Natural killer cell treated with Interleukin-12 subunit alpha and Interleukin-12 subunit beta and Interleukin-15 and Interleukin-18, amount 100 ng/mL, for 72 hours (primary cell): ENCODE results near the gene CHPF2. TPM values are rescaled to one million over a fixed set of nuclear protein-coding genes. Genes with fewer than 3 reads are reported as not detected.

Source experiments
- ATAC-seq, 2 donors: fragments of 150-1000 bp; cut with Tn5 transposase in 1 of 2; sonication (Bioruptor Pico), chemical (Tn5 transposase) in 1 of 2; 2 replicates each; pipeline ENCODE4 v1.10.0; 2021
- DNase-seq: peaks from one replicate; pipeline ENCODE4 v3.0.0; 2022; ENCODE audit warnings: low spot score
- H3K27ac Mint-ChIP-seq, 2 donors: 1 replicate in 1 of 2; 2 replicates in 1 of 2; pipeline ENCODE4 v1.8.0; 2022; ENCODE audit warnings: mixed read lengths in 2 of 2, mild to moderate bottlenecking in 1 of 2, moderate library complexity in 1 of 2
- H3K27me3 Mint-ChIP-seq, 2 donors: 1 replicate in 1 of 2; 2 replicates in 1 of 2; pipeline ENCODE4 v1.8.0; 2022; ENCODE audit warnings: mixed read lengths in 2 of 2
- H3K36me3 Mint-ChIP-seq: one replicate; pipeline ENCODE4 v1.8.0; 2022; ENCODE audit warnings: mixed read lengths
- H3K4me1 Mint-ChIP-seq, 2 donors: 1 replicate in 1 of 2; 2 replicates in 1 of 2; pipeline ENCODE4 v1.8.0; 2022; ENCODE audit warnings: low read depth in 2 of 2, mixed read lengths in 2 of 2, mild to moderate bottlenecking in 1 of 2
- H3K4me3 Mint-ChIP-seq: one replicate; pipeline ENCODE4 v1.8.0; 2022; ENCODE audit warnings: mixed read lengths
- H3K9me3 Mint-ChIP-seq: 2 replicates; pipeline ENCODE4 v1.8.0; 2022; ENCODE audit warnings: mixed read lengths
- total RNA-seq, 2 donors: library from RNA; stranded (reverse); gene quantifications; one replicate each; pipeline ENCODE4 v1.2.3, GENCODE V29; 2022

The CHPF2 gene, protein sequence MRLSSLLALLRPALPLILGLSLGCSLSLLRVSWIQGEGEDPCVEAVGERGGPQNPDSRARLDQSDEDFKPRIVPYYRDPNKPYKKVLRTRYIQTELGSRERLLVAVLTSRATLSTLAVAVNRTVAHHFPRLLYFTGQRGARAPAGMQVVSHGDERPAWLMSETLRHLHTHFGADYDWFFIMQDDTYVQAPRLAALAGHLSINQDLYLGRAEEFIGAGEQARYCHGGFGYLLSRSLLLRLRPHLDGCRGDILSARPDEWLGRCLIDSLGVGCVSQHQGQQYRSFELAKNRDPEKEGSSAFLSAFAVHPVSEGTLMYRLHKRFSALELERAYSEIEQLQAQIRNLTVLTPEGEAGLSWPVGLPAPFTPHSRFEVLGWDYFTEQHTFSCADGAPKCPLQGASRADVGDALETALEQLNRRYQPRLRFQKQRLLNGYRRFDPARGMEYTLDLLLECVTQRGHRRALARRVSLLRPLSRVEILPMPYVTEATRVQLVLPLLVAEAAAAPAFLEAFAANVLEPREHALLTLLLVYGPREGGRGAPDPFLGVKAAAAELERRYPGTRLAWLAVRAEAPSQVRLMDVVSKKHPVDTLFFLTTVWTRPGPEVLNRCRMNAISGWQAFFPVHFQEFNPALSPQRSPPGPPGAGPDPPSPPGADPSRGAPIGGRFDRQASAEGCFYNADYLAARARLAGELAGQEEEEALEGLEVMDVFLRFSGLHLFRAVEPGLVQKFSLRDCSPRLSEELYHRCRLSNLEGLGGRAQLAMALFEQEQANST
- total RNA-seq: 10 to 100 TPM; 54.6 to 67.6 TPM

DNA sequence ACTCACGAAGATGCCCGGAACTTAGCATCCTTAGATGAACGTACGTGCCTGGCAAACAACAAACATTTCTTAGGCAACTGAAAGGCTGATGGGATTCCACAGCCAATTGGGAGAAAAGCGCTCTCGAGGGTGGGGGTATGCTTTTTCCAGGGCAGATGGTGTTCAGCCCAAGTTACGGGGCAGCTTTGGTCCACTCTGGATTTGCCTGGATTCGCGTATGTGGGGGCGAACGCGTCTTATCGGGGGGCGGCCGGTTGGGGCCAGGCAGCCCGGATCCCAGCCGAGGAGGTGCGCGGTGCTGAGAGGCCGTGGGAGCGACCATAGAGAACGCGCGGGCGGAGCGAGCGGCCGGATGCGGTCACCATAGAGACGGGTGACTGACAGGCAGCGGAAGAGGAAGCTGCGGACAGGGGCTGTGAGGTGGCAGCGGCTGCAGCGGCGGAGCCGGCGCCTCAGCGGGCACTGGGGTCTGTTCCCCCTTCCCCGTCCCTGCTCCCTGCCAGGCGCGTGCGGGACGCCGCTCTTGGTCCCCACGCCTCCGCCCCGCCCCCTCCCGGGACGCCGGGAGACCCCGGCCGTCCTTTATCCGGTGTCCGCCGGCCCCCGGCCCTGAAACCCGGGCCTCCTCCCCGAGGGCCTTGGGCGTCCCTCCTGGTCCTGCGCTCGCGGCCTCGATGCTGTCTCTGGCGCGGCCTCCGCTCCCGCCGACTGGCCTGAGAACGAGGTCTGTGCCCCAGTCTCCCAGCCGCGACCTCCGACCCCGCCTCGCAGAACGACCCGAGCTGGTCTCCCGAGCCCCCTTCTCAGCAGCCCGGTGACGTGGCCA is at the start of gene CHPF2:
CHPF2 (plus strand) TSS at position 393 of the 826 bp plus-strand sequence. CDS start 1,529 bp downstream, outside the sequence.
- peaks cover 38 to 39% of the 10 kb centered on the region in 2 donors for H3K4me1 Mint-ChIP-seq
- ATAC-seq: peak; percentile 97 to 98
- H3K36me3 Mint-ChIP-seq: peaks cover 8% of the 10 kb centered on the region
- peak within 1 kb of the TSS; percentile 98 for H3K4me3 Mint-ChIP-seq
- H3K27ac Mint-ChIP-seq: peak within 1 kb of the TSS; percentile 95 to 99
- H3K27me3 Mint-ChIP-seq: no peaks in the 10 kb centered on the region
- H3K9me3 Mint-ChIP-seq: no peaks in the 10 kb centered on the region
- peak; percentile 97 for DNase-seq

DNA sequence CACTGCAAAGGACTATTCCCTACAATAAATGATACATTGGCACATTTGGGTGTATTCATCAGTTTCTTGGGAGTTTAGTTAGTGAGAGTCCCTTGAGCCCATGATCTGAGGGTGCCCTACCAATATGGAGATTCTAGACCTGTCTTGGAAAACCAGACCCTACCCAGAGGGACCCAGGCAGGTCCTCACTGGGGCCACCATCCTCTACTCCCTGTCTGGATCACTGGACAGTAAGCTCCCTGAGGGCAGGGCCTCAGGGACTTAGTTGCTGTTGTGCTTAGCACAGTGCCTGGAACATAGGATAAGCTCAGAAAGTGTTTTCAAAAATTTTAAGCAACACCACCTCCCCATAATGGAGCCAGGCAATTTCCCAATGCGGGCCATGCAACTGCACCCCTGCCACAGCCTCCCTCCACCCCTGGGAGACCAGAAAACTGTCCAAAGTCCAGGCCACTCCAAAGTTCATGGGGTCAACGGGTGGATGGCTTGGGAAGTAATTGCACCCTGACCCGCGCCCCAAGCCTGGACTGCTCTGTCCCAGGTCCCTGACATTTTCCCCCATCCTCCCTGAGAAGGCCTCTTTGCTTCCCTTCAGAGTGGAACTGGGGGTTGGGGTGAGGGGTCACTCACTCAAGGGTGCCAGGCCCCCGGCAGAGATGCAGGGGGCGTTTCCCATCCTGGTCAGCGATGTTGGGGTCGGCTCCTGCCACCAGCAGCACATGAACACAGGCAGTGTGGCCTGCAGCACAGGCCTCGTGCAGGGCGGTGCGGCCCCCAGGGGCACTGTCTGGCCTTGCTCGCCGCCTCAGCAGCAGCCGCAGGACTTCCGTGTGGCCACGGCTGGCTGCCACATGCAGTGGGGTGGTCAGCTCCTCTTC is 46.3 kb upstream of the CHPF2 start:
- Mint-ChIP-seq H3K36me3 (no peaks in the 10 kb centered on the region), H3K27me3 (peaks cover 0 to 10% of the 10 kb centered on the region in 2 donors)
- no peak for ATAC-seq

DNA sequence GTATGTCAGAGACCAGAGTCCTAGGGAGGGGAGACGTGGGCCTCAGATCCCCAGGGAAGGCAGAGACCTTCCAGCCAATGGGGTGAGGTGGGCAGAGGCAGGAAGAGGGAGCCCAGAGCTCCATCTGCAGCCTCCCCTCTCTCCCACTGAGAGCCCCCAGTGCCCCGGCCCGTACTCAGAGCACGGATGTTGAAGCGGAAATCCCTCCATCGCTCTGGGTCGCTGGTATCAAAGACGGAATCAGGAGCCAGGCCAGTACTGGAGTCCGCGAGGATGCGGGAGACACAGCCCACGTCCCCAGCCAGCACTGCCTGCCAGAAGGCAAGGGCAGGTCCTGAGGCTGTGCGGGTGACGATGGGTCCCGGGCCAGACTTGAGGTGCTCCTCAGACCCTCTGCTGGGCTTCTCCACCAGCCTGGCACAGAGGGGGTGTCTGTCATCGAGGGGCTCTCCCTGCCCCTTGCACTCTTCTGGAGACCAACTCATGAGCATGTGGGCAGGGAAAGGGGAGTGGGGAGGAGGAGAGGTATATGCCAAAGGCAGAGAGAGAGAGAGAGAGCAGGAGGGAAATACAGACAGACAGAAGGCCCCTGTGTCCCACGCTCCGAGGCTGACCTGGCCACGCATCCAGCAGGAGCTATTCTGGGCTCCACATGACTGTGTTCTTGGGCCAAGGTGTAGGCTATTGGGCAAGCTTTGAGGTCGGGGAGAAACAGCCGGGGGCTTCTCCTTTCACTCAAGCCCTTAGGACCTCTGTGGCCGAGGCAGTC is 45.5 kb upstream of the CHPF2 start, which contains the start of gene ASB10:
ASB10 (minus strand) TSS at position 611 of the 769 bp plus-strand sequence; CDS start at position 491, 120 bp downstream.
- H3K4me3 Mint-ChIP-seq: no peak within 1 kb of the TSS
- ATAC-seq (no peak), DNase-seq (no peak)
- H3K36me3 Mint-ChIP-seq: no peaks in the 10 kb centered on the region
- peaks cover 0 to 10% of the 10 kb centered on the region in 2 donors for H3K27me3 Mint-ChIP-seq
- no peaks in the 10 kb centered on the region for H3K9me3 Mint-ChIP-seq
- no peaks in the 10 kb centered on the region for H3K4me1 Mint-ChIP-seq
- no peak within 1 kb of the TSS for H3K27ac Mint-ChIP-seq

More for the DNA sequence above, 46.3 kb upstream of the CHPF2 start:
- no peaks in the 10 kb centered on the region for H3K9me3 Mint-ChIP-seq
- H3K4me3 Mint-ChIP-seq: no peak overlapping the region
- H3K27ac Mint-ChIP-seq: no peak overlapping the region
- H3K4me1 Mint-ChIP-seq: no peaks in the 10 kb centered on the region
- DNase-seq: no peak

DNA sequence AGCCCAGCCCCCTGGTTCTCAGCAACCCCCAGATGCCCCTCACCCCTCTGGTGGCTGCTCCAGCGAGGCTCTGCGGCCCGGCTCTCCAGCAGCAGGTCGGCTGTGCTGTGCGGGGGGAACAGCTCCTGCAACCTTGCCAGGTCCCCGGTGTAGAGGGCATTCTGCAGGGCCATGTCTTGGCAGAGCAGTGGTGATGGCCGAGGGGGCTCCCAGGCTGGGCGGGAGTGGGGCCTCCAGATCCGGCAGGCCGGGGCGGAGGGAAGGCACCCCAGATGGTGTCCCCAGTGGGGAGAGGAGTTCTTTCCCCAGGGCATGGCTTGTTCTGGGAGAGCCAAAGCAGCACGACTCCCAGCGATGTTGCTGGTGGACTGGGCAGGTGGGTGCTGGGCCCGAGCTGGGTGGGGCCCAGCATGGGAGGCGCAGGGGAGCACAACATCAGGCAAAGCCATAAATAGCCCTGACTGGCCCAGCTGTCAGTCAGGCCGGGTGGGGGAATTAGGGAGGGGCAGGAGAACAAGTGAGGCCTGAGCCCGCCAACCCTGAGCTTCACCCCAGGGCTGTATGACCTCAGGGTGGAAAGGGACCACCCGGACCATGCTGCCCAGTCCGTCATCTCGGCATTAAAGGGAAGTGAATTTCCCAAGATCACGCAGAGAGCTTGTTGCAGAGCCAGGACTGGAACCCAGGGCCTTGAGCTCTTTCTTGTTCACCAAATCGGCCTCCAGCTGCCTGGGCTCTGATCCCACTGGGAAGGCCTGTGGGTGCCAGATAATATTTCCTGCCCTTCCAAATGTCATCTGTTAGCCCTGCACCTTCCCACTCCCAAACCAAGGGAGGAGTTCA is 44.7 kb upstream of the CHPF2 start:
- DNase-seq (no peak), ATAC-seq (peak in 1 of 2 donors; percentile 46)
- Mint-ChIP-seq H3K27ac (no peak overlapping the region), H3K4me3 (no peak overlapping the region), H3K27me3 (peaks cover 0 to 7% of the 10 kb centered on the region in 2 donors), H3K4me1 (no peaks in the 10 kb centered on the region), H3K36me3 (no peaks in the 10 kb centered on the region), H3K9me3 (no peaks in the 10 kb centered on the region)

DNA sequence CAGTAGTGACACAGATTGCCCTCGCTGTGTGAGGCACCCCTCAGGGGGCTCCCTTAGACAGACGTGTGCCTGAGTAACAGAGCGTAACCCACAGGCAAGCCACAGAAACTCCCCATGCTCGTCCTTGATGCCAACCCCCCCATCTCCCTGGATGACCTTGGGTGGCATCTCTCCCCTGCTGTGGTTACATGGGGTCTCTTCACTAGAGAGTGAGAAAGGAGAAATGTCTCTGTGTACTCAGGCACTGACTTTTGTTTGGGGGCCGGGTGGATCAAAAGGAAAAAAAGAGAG is 44.1 kb upstream of the CHPF2 start:
- Mint-ChIP-seq H3K27me3 (peaks cover 0 to 7% of the 10 kb centered on the region in 2 donors), H3K4me3 (no peak overlapping the region), H3K27ac (no peak overlapping the region), H3K4me1 (no peaks in the 10 kb centered on the region), H3K9me3 (no peaks in the 10 kb centered on the region), H3K36me3 (no peaks in the 10 kb centered on the region)
- ATAC-seq (no peak), DNase-seq (no peak)

DNA sequence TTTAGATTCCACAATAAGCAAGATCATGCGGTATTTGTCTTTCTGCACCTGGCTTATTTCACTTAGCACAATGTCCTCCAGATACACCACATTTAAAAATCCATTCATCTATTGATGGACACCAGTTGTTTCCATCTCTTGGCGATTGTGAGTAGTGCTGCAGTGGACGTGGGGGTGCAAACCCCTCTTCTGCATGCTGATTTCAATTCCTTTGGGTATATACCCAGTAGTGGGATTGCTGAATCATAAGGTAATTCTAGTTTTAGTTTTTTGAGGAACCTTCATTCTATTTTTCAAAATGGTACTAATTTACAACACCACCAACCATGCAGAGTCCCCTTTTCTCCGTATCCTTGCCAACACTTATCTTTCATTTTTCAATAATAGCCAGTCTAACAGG is 43.2 kb upstream of the CHPF2 start:
- no peak overlapping the region for H3K27ac Mint-ChIP-seq
- ATAC-seq (no peak), DNase-seq (no peak)
- H3K4me1 Mint-ChIP-seq: no peaks in the 10 kb centered on the region
- H3K27me3 Mint-ChIP-seq: peaks cover 0 to 7% of the 10 kb centered on the region in 2 donors
- H3K4me3 Mint-ChIP-seq: no peak overlapping the region
- no peaks in the 10 kb centered on the region for H3K9me3 Mint-ChIP-seq
- H3K36me3 Mint-ChIP-seq: no peaks in the 10 kb centered on the region

DNA sequence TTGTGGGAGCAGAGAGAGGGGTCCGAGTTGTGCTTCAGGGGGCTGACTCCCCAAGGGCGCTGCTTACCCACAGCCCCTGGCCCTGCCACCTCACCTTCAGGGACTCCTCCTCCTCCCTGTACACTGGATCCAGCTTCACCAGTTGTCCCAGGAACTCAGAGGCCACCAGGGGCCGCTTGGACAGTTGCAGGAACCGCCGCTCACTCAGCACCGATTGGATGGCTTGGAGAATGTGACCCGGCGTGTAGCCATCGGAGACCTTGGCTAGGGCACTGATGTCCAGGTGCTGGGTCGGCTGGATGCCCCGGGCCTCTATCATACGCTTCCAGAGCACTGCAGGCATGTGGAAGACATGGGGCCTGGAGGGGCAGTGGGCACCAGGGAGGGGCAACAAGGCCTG is 40.7 kb upstream of the CHPF2 start:
- DNase-seq: no peak
- H3K4me1 Mint-ChIP-seq: peaks cover 0 to 3% of the 10 kb centered on the region in 2 donors
- no peaks in the 10 kb centered on the region for H3K36me3 Mint-ChIP-seq
- no peaks in the 10 kb centered on the region for H3K9me3 Mint-ChIP-seq
- peaks cover 6 to 10% of the 10 kb centered on the region in 2 donors for H3K27me3 Mint-ChIP-seq
- no peak overlapping the region for H3K4me3 Mint-ChIP-seq
- ATAC-seq: no peak
- H3K27ac Mint-ChIP-seq: no peak overlapping the region

DNA sequence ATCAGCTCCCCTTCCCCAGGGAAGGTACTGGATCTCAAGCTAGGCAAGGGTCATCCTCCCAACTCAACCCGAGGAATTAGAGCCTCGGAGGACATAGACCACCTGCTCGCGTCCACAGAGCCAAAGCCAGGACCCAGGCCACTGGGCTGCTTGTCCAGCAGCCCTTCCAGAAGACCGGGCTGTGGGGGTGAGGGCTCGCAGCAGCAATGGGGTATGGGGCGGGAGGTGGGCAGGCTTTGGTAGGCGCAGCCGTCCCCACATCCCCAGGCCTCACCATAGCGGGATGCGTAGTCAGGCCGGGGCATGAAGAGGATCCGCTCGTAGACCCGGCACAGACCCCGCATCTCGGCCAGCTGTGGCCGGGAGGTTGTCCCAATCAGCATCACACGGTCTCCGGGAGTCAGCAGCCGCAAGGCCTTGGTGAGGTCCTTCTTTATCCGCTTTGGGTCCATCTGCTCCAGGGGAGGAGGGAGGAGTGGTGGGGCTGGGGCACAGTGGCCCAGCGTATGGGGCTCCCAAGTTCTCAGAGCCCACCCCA is 40.2 kb upstream of the CHPF2 start:
- ATAC-seq: no peak

DNA sequence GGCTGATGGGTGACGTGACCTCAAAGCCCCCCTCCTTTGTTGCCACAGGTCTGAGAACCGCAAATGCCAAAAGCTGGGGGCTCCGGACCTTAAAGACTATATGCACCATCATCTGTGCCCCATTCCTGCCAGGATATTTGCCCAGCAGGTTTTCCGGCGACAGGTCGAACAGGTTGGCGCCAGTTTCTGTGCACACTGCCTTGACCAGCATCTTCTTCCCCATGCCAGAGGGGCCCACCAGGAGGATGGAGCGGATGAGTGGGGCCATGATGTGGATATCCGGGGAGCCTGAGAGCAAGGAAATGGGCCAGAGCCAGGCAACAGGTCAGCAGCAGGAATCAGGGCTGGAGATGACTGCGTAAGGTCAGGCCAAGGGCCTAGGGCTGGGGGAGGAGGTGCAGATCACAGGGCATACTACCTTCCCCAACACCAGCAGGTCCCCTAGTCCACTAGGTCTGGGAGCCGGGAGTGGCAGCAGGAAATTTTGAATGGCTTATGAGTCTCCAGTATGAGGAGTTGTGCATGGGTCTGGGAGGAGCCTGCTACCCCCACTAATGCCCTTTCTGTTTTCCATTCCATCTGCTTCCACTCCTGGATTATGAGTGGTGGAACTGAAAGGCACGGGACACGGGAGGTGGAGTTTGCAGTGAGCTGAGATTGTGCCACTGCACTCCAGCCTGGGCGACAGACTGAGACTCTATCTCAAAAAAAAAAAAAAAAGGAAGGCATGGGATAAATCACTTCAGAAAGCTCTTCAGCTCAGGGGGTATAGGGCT is 38.9 kb upstream of the CHPF2 start:
- no peak for ATAC-seq
- H3K27ac Mint-ChIP-seq: no peak overlapping the region
- no peak overlapping the region for H3K4me3 Mint-ChIP-seq
- H3K36me3 Mint-ChIP-seq: no peaks in the 10 kb centered on the region
- peaks cover 0 to 3% of the 10 kb centered on the region in 2 donors for H3K4me1 Mint-ChIP-seq
- H3K9me3 Mint-ChIP-seq: no peaks in the 10 kb centered on the region
- DNase-seq: no peak
- peaks cover 6 to 7% of the 10 kb centered on the region in 2 donors for H3K27me3 Mint-ChIP-seq

More for the DNA sequence above, 40.2 kb upstream of the CHPF2 start:
- no peak for DNase-seq
- no peak overlapping the region for H3K27ac Mint-ChIP-seq
- peaks cover 0 to 3% of the 10 kb centered on the region in 2 donors for H3K4me1 Mint-ChIP-seq
- peaks cover 6 to 10% of the 10 kb centered on the region in 2 donors for H3K27me3 Mint-ChIP-seq
- no peaks in the 10 kb centered on the region for H3K9me3 Mint-ChIP-seq
- no peaks in the 10 kb centered on the region for H3K36me3 Mint-ChIP-seq
- H3K4me3 Mint-ChIP-seq: no peak overlapping the region

DNA sequence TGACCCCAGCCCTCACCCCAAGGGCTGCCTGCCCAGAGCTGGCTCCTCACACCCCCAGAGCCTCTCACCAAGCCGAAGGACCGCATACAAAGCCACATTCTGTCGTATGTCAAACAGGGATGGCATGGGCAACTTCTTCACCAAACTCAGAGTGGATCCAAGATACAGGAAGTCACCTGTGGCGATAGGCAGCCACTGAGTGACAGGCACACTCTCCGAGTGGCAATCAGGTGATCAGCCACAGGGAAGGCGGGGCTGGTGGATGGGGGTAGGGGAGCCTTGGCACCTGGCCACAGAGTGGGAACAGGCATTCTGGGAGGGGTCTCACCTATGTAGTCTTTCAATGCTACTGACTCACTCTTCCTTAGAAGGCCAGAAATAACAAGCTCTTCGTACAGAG is 38.1 kb upstream of the CHPF2 start:
- ATAC-seq: no peak
- no peak for DNase-seq
- no peaks in the 10 kb centered on the region for H3K9me3 Mint-ChIP-seq
- H3K4me3 Mint-ChIP-seq: no peak overlapping the region
- H3K27me3 Mint-ChIP-seq: peaks cover 5 to 6% of the 10 kb centered on the region in 2 donors
- H3K4me1 Mint-ChIP-seq: peaks cover 0 to 3% of the 10 kb centered on the region in 2 donors
- H3K36me3 Mint-ChIP-seq: no peaks in the 10 kb centered on the region
- no peak overlapping the region for H3K27ac Mint-ChIP-seq
